Motor neuron (in vitro differentiated cells): ENCODE data around the gene C1orf141. TPM values are rescaled to one million over a fixed set of nuclear protein-coding genes. Genes with fewer than 3 reads are reported as not detected.

Source experiments
- ATAC-seq, 8 experiments: fragments of 200-7000 bp; cut with Tn5 transposase; replicated peaks in 6 of 8; 2 replicates each; pipeline ENCODE4 v1.8.0; 2021; ENCODE audit warnings: mild to moderate bottlenecking in 8 of 8, moderate library complexity in 8 of 8
- H3K27ac ChIP-seq, 2 donors: fragments of 250-450 bp; sonication (Bioruptor Pico); 2 replicates each; pipeline ENCODE4 v1.9.0; 2021; ENCODE audit warnings: antibody characterized with exemption in 2 of 2, mild to moderate bottlenecking in 2 of 2, moderate library complexity in 1 of 2
- H3K4me1 ChIP-seq, 2 donors: fragments of 250-450 bp; sonication (Bioruptor Pico); replicated peaks in 1 of 2; 2 replicates each; pipeline ENCODE4 v1.6.1; 2021; ENCODE audit warnings: antibody characterized with exemption in 2 of 2, mild to moderate bottlenecking in 2 of 2, moderate library complexity in 1 of 2
- H3K4me3 ChIP-seq, 5 donors: fragments of 250-450 bp; sonication (Bioruptor Pico); 2 replicates each; pipeline ENCODE4 v1.9.0; 2021; ENCODE audit warnings: antibody characterized with exemption in 5 of 5, mild to moderate bottlenecking in 5 of 5, moderate library complexity in 4 of 5
- WGBS, 10 experiments: fragments of 450-650 bp; shearing (Covaris generic); methylation state at CpG; one replicate each; pipeline ENCODE4 v1.0.0; 2022; 5-methylcytosine and 5-hydroxymethylcytosine counted together
- in situ Hi-C, 9 experiments: fragments of 400-800 bp; cut with MboI; loops; one replicate each; pipeline ENCODE4 v1.15.0; 2021; ENCODE audit warnings: low sequenced_read_pairs in 9 of 9, low pct_unique_long_range_greater_than_20kb in 2 of 9; ENCODE audit not compliant: unreplicated experiment in 9 of 9
- total RNA-seq, 8 experiments: library from RNA; unstranded; fragments of 300-600 nt; gene quantifications; 2 replicates each; pipeline versions ENCODE4 v1.2.3 to v1.2.4, GENCODE V29; 2022

C1orf141 gene
- total RNA-seq: under 1 TPM in 7 of 8 experiments, not detected in 1; 0.05 to 0.50 (median 0.14) TPM

GRCh38 chr1:67134695-67135094 lies at the start of gene C1orf141:
TSS of gene C1orf141 (minus strand) at chr1:67134970. CDS start at chr1:67127240, 7,730 bp downstream.
- in situ Hi-C loops: loop anchor here in 3 of 9 experiments (25.0 kb wide), 1 partner anchor 372 kb away; the partner anchor contains the start of gene DYNLT5 (in 3 of the 3)

GRCh38 chr1:67175530-67176087 lies 40.8 kb upstream of the C1orf141 start:
- Histone ChIP-seq H3K27ac (no peak overlapping the region), H3K4me1 (no peaks in the 10 kb centered on the region), H3K4me3 (no peak overlapping the region)
- WGBS, 10 experiments: 25 to 100% (median 72%) methylated on average over 1 to 3 of the region's 3 CpGs; no CpG with 5 or more reads in 1 of the 10 experiments
- ATAC-seq: no peak
- in situ Hi-C loops: no loop called here

More at GRCh38 chr1:67134695-67135094, at the start of gene C1orf141:
- ATAC-seq: peak in 7 of 8 experiments; percentile 20 to 87 (median 58)
- 18 to 66% (median 44%) methylated on average over 1 to 24 of the region's 28 CpGs; no CpG with 5 or more reads in 2 of the 10 experiments for WGBS, 10 experiments
- H3K4me3 ChIP-seq: peak within 1 kb of the TSS in 4 of 5 donors; percentile 15 to 22 (median 18)
- peaks cover 5 to 10% of the 10 kb centered on the region in 2 donors for H3K4me1 ChIP-seq
- no peak within 1 kb of the TSS for H3K27ac ChIP-seq

GRCh38 chr1:67174716-67175284 lies 40.0 kb upstream of the C1orf141 start:
- H3K27ac ChIP-seq: no peak overlapping the region
- in situ Hi-C loops: loop anchor here in 1 of 9 experiments (25.0 kb wide), 1 partner anchor 412 kb away; the partner anchor contains the start of gene DYNLT5
- no peaks in the 10 kb centered on the region for H3K4me1 ChIP-seq
- 0 to 100% (median 86%) methylated on average over 1 of the region's 2 CpGs; no CpG with 5 or more reads in 7 of the 10 experiments for WGBS, 10 experiments
- no peak for ATAC-seq
- no peak overlapping the region for H3K4me3 ChIP-seq

GRCh38 chr1:67173988-67174387 lies 39.2 kb upstream of the C1orf141 start:
- no peak overlapping the region for H3K4me3 ChIP-seq
- in situ Hi-C loops: loop anchor here in 1 of 9 experiments (25.0 kb wide), 1 partner anchor 412 kb away; the partner anchor contains the start of gene DYNLT5
- no peak for ATAC-seq
- no peaks in the 10 kb centered on the region for H3K4me1 ChIP-seq
- no peak overlapping the region for H3K27ac ChIP-seq

GRCh38 chr1:67171978-67172377 lies 37.2 kb upstream of the C1orf141 start:
- ATAC-seq: no peak
- in situ Hi-C loops: loop anchor here in 1 of 9 experiments (25.0 kb wide), 1 partner anchor 410 kb away; the partner anchor contains the start of gene DYNLT5
- 17 to 94% (median 63%) methylated on average over 1 of the region's 1 CpG; no CpG with 5 or more reads in 1 of the 10 experiments for WGBS, 10 experiments
- no peak overlapping the region for H3K27ac ChIP-seq
- no peaks in the 10 kb centered on the region for H3K4me1 ChIP-seq
- no peak overlapping the region for H3K4me3 ChIP-seq

- H3K4me3 ChIP-seq: no peak overlapping the region
- H3K4me1 ChIP-seq: no peaks in the 10 kb centered on the region
- in situ Hi-C loops: loop anchor here in 1 of 9 experiments (25.0 kb wide), 1 partner anchor 409 kb away; the partner anchor contains the start of gene DYNLT5
Measured at GRCh38 chr1:67171574-67171955, 36.8 kb upstream of the C1orf141 start.

GRCh38 chr1:67170751-67171573 lies 36.2 kb upstream of the C1orf141 start:
- Histone ChIP-seq H3K4me1 (no peaks in the 10 kb centered on the region), H3K27ac (no peak overlapping the region), H3K4me3 (no peak overlapping the region)
- WGBS, 10 experiments: 50 to 96% (median 83%) methylated on average over 1 to 2 of the region's 2 CpGs; no CpG with 5 or more reads in 3 of the 10 experiments
- in situ Hi-C loops: loop anchor here in 1 of 9 experiments (25.0 kb wide), 1 partner anchor 409 kb away; the partner anchor contains the start of gene DYNLT5
- ATAC-seq: no peak

More at GRCh38 chr1:67171574-67171955, 36.8 kb upstream of the C1orf141 start:
- no peak overlapping the region for H3K27ac ChIP-seq
- ATAC-seq: no peak
- WGBS, 10 experiments: 14 to 94% (median 83%) methylated on average over 1 to 2 of the region's 2 CpGs; no CpG with 5 or more reads in 1 of the 10 experiments

- Histone ChIP-seq H3K4me1 (no peaks in the 10 kb centered on the region), H3K4me3 (no peak overlapping the region), H3K27ac (no peak overlapping the region)
- no peak for ATAC-seq
- WGBS, 10 experiments: 17 to 95% (median 92%) methylated on average over 1 to 3 of the region's 3 CpGs
- in situ Hi-C loops: loop anchor here in 1 of 9 experiments (25.0 kb wide), 1 partner anchor 408 kb away; the partner anchor contains the start of gene DYNLT5
Measured at GRCh38 chr1:67169932-67170331, 35.2 kb upstream of the C1orf141 start.

- no peak overlapping the region for H3K4me3 ChIP-seq
- H3K27ac ChIP-seq: no peak overlapping the region
- WGBS, 10 experiments: 8 to 100% (median 89%) methylated on average over 1 to 2 of the region's 2 CpGs; no CpG with 5 or more reads in 1 of the 10 experiments
- H3K4me1 ChIP-seq: no peaks in the 10 kb centered on the region
- no peak for ATAC-seq
- in situ Hi-C loops: loop anchor here in 1 of 9 experiments (25.0 kb wide), 1 partner anchor 407 kb away; the partner anchor contains the start of gene DYNLT5
Measured at GRCh38 chr1:67169496-67169895, 34.7 kb upstream of the C1orf141 start.

GRCh38 chr1:67166196-67166595 lies 31.4 kb upstream of the C1orf141 start, which contains the start of gene IL23R:
TSS of gene IL23R (plus strand) at chr1:67166454. CDS start at chr1:67168121, 1,667 bp downstream.
- Histone ChIP-seq H3K27ac (no peak within 1 kb of the TSS), H3K4me1 (no peaks in the 10 kb centered on the region), H3K4me3 (no peak within 1 kb of the TSS)
- WGBS, 10 experiments: 40 to 100% (median 88%) methylated on average over 1 to 4 of the region's 4 CpGs
- no peak for ATAC-seq
- in situ Hi-C loops: loop anchor here in 1 of 9 experiments (25.0 kb wide), 1 partner anchor 404 kb away; the partner anchor contains the start of gene DYNLT5

GRCh38 chr1:67165468-67166041 lies 30.8 kb upstream of the C1orf141 start:
- in situ Hi-C loops: loop anchor here in 1 of 9 experiments (25.0 kb wide), 1 partner anchor 403 kb away; the partner anchor contains the start of gene DYNLT5
- no peak for ATAC-seq
- Histone ChIP-seq H3K4me3 (no peak overlapping the region), H3K27ac (no peak overlapping the region), H3K4me1 (no peaks in the 10 kb centered on the region)
- WGBS, 10 experiments: 53 to 100% (median 89%) methylated on average over 2 to 4 of the region's 4 CpGs

GRCh38 chr1:67162954-67163353 lies 28.2 kb upstream of the C1orf141 start:
- Histone ChIP-seq H3K4me1 (no peaks in the 10 kb centered on the region), H3K27ac (no peak overlapping the region), H3K4me3 (no peak overlapping the region)
- no peak for ATAC-seq
- in situ Hi-C loops: loop anchor here in 1 of 9 experiments (25.0 kb wide), 1 partner anchor 401 kb away; the partner anchor contains the start of gene DYNLT5
- WGBS, 10 experiments: 30 to 100% (median 89%) methylated on average over 1 to 2 of the region's 2 CpGs; no CpG with 5 or more reads in 1 of the 10 experiments
